Transverse colon (tissue), 4 donors: Measurements from ENCODE around the gene DCDC2C. TPM values are rescaled to one million over a fixed set of nuclear protein-coding genes. Genes with fewer than 3 reads are reported as not detected.

Source experiments
- DNase-seq: peaks from one replicate; pipeline ENCODE4 v3.0.0-alpha.2; 2019
- H3K27ac ChIP-seq, 4 donors: fragments of 200-600 bp; sonication (generic); 2 replicates each; pipeline ENCODE4 v1.5.1; 2016 to 2018; ENCODE audit warnings: inconsistent platforms in 4 of 4
- H3K27me3 ChIP-seq: fragments of 200-600 bp; sonication (generic); 2 replicates; pipeline ENCODE4 v1.5.1; 2017; ENCODE audit warnings: inconsistent platforms
- H3K36me3 ChIP-seq, 4 donors: fragments of 200-600 bp; sonication (generic); 2 replicates each; pipeline ENCODE4 v1.5.1; 2017 to 2019; ENCODE audit warnings: inconsistent platforms in 4 of 4
- H3K4me1 ChIP-seq, 4 donors: fragments of 200-600 bp; sonication (generic); 2 replicates each; pipeline ENCODE4 v1.5.1; 2017 to 2020; ENCODE audit warnings: inconsistent platforms in 4 of 4
- H3K4me3 ChIP-seq, 4 donors: fragments of 200-600 bp; sonication (generic); 1 replicate in 1 of 4; 2 replicates in 3 of 4; pipeline versions ENCODE4 v1.5.1 to v1.6.1; 2017 to 2019; ENCODE audit warnings: inconsistent platforms in 4 of 4
- H3K9me3 ChIP-seq, 2 donors: fragments of 200-600 bp; sonication (generic); 2 replicates each; pipeline ENCODE4 v1.5.1; 2017 to 2019; ENCODE audit warnings: inconsistent platforms in 2 of 2
- EP300 ChIP-seq: sonication (generic); formaldehyde crosslinking; IDR thresholded peaks from one replicate; pipeline ENCODE4 v1.6.1; 2017; ENCODE audit warnings: antibody characterized with exemption, low read depth
- POLR2A ChIP-seq: fragments of 450-650 bp; IDR thresholded peaks from one replicate; pipeline ENCODE4 v1.6.1; 2016; ENCODE audit warnings: antibody characterized with exemption, mild to moderate bottlenecking, moderate library complexity
- POLR2AphosphoS5 ChIP-seq, 3 donors: sonication (generic); formaldehyde crosslinking; IDR thresholded peaks; one replicate each; pipeline ENCODE4 v1.6.1; 2016; ENCODE audit warnings: antibody characterized with exemption in 3 of 3
- WGBS, 2 donors: methylation state at CpG; one replicate each; pipeline ENCODE4 v1.1.5; 2018; ENCODE audit warnings: low coverage in 1 of 2; 5-methylcytosine and 5-hydroxymethylcytosine counted together
- in situ Hi-C, 4 donors: fragments of 200-750 bp; cut with MboI; loops; one replicate each; pipeline versions ENCODE4 v1.15.0 to v1.15.1; 2017; ENCODE audit warnings: low sequenced_read_pairs in 3 of 4, low pct_ligation_motif_present in 1 of 4, low pct_unique_long_range_greater_than_20kb in 1 of 4
- intact Hi-C: fragments of 100-400 bp; cut with DNase I; formaldehyde crosslinking; loops from one replicate; pipeline ENCODE4 v1.15.1; 2023; ENCODE audit warnings: low total_unique reads
- total RNA-seq, 4 donors: library from RNA; depleted of rRNA; stranded (reverse); fragments of >200 nt; gene quantifications; one replicate each; pipeline ENCODE4 v1.1.0, GENCODE V29; 2016
- TF ChIP-seq, protein P1 (sequence below), 5 experiments: fragments of 200-600 bp in 3 of 5; fragments of 450-650 bp in 2 of 5; sonication (generic) in 3 of 5; IDR thresholded peaks; 1 replicate in 2 of 5; 2 replicates in 3 of 5; pipeline ENCODE4 v1.5.1; 2016 to 2017; ENCODE audit warnings: antibody characterized with exemption in 5 of 5, inconsistent platforms in 3 of 5, mild to moderate bottlenecking in 2 of 5, moderate library complexity in 1 of 5

Gene DCDC2C
- total RNA-seq, 4 donors from 2014 or later, result not detected

DNA sequence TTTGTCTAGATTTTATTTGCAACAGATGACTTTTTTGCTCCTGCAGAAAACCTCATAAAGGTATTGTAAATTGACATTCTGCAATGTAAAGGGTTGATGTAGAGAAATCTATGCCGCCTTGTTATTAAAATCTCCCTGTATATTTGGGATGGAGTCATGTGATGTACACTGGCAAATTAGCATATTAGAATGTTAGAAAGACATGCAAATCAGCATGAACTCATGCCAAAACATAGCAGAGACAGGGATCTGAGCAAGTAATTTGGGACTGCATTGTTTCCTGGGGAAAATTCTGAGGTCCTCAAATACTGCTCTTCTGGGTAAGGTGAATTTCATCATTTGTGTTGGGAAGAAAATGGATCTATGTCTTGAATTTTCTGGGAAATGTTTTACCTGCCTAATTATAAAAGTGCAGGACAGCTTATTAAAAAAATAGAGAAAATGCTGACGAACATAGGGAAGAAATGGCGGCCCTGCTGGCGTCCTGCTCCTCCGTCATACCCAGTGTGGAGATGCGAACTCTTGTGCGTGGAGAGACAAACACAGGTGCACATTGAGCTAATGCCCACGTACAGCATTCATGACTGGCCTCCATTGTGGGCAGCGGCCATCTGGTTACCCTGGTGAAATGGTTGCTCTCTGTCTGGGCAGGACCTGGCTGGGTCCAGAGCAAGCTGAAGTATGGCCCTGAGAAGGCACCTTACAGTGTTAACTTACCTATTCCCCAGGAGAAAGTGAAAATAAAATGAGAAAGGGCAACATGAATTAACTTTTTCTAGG, 29.1 kb upstream of the DCDC2C start:
- TF ChIP-seq POLR2A, result no peak
- TF ChIP-seq POLR2AphosphoS5 (IDR thresholded peaks at IDR 0.05), result no peak
- TF ChIP-seq EP300, result no peak
- TF ChIP-seq, protein P1, sequence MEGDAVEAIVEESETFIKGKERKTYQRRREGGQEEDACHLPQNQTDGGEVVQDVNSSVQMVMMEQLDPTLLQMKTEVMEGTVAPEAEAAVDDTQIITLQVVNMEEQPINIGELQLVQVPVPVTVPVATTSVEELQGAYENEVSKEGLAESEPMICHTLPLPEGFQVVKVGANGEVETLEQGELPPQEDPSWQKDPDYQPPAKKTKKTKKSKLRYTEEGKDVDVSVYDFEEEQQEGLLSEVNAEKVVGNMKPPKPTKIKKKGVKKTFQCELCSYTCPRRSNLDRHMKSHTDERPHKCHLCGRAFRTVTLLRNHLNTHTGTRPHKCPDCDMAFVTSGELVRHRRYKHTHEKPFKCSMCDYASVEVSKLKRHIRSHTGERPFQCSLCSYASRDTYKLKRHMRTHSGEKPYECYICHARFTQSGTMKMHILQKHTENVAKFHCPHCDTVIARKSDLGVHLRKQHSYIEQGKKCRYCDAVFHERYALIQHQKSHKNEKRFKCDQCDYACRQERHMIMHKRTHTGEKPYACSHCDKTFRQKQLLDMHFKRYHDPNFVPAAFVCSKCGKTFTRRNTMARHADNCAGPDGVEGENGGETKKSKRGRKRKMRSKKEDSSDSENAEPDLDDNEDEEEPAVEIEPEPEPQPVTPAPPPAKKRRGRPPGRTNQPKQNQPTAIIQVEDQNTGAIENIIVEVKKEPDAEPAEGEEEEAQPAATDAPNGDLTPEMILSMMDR (IDR thresholded peaks at IDR 0.05), result no peak
- Histone ChIP-seq H3K9me3 (no peaks in the 10 kb centered on the region), H3K27ac (no peak overlapping the region), H3K4me3 (no peak overlapping the region), H3K27me3 (no peaks in the 10 kb centered on the region), H3K36me3 (no peaks in the 10 kb centered on the region), H3K4me1 (no peaks in the 10 kb centered on the region)
- no peak for DNase-seq
- in situ Hi-C loops, result loop anchor here in 1 of 4 donors (25.0 kb wide), 1 partner anchor 1537 kb away; no protein-coding TSS in a partner anchor
- 87 to 88% methylated on average over 1 to 9 of the region's 9 CpGs for WGBS, 2 donors
- intact Hi-C loops, result no loop called here

DNA sequence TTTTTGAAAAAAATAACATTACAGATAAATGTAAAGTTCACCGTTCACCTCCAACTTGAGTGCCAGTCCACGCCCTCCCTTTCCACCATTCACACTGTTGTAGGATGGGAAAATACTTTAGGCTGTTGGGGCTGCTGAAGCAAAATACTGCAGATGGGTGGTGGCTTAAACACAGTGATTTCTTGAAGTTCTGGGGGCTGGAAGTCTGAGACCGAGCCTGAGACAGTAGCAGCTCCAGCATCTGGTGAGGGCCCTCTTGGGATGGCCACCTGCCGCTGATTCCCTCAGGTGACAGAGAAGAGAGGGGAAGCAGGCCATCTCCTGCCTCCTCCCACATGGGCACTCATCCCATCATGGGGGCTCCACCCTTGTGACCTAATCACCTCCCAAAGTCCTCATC, 27.7 kb upstream of the DCDC2C start:
- no peak overlapping the region for H3K4me3 ChIP-seq
- in situ Hi-C loops, result no loop called here
- H3K27me3 ChIP-seq, result no peaks in the 10 kb centered on the region
- no peaks in the 10 kb centered on the region for H3K4me1 ChIP-seq
- TF ChIP-seq POLR2AphosphoS5 (IDR thresholded peaks at IDR 0.05) (no peak), POLR2A (no peak), EP300 (no peak)
- TF ChIP-seq, protein P1 (IDR thresholded peaks at IDR 0.05), result no peak
- H3K9me3 ChIP-seq, result no peaks in the 10 kb centered on the region
- DNase-seq, result no peak
- intact Hi-C loops, result no loop called here
- no peak overlapping the region for H3K27ac ChIP-seq
- H3K36me3 ChIP-seq, result no peaks in the 10 kb centered on the region
- WGBS, 2 donors, result 83 to 86% methylated on average over 1 to 4 of the region's 4 CpGs

DNA sequence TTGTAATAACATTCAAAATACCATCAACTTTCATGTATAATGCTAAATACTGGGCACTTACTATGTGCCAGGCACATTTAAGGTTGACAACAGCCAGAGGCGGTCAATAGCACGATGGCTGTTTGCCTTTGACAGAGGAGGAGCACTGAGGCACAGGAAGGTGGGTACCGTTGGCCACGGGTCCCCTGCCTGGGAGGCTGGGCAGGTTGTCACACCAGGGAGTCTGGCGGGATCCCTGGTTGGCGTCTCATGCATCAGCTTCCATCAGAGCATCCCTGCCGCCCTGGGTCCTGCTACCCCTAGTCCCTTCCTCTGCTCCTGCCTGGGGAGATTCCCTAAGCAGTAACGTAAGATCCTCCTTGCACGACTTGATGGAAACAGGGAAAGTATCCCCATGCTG, 25.9 kb upstream of the DCDC2C start:
- no peaks in the 10 kb centered on the region for H3K36me3 ChIP-seq
- in situ Hi-C loops, result no loop called here
- TF ChIP-seq POLR2AphosphoS5 (IDR thresholded peaks at IDR 0.05), result no peak
- no peak for TF ChIP-seq POLR2A
- TF ChIP-seq, protein P1 (IDR thresholded peaks at IDR 0.05), result no peak
- no peak for TF ChIP-seq EP300
- no peak overlapping the region for H3K4me3 ChIP-seq
- no peak overlapping the region for H3K27ac ChIP-seq
- H3K4me1 ChIP-seq, result no peaks in the 10 kb centered on the region
- no peak for DNase-seq
- intact Hi-C loops, result no loop called here
- H3K27me3 ChIP-seq, result no peaks in the 10 kb centered on the region
- no peaks in the 10 kb centered on the region for H3K9me3 ChIP-seq
- 60 to 82% methylated on average over 1 to 8 of the region's 9 CpGs for WGBS, 2 donors

DNA sequence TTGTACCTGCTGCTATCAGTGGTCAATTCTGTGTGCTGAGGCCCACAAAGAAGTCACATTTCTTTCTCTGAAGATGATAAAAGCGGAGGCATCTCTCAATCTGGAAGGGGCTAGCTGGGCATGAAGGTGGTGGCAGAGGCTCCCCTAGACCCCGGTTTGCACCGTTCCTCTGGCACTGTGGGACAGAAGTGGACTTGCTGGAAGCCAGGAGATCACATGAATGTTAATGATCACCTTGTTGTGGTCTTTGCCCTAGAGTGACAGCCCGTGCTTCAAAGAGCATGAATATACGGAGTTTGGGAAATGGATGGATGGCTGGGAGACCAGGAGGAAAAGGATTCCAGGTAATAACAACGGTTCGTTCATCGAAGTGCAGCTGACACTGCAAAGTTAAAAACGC, 25.2 kb upstream of the DCDC2C start:
- H3K27ac ChIP-seq, result no peak overlapping the region
- H3K9me3 ChIP-seq, result no peaks in the 10 kb centered on the region
- in situ Hi-C loops, result no loop called here
- intact Hi-C loops, result no loop called here
- WGBS, 2 donors, result 82 to 88% methylated on average over 4 to 9 of the region's 9 CpGs
- H3K4me1 ChIP-seq, result no peaks in the 10 kb centered on the region
- H3K27me3 ChIP-seq, result no peaks in the 10 kb centered on the region
- TF ChIP-seq POLR2AphosphoS5 (IDR thresholded peaks at IDR 0.05) (no peak), EP300 (no peak)
- TF ChIP-seq, protein P1 (IDR thresholded peaks at IDR 0.05), result no peak
- no peak for DNase-seq
- H3K4me3 ChIP-seq, result no peak overlapping the region
- H3K36me3 ChIP-seq, result no peaks in the 10 kb centered on the region
